ENCODE results near the gene CWC15. TPM values are rescaled to one million over a fixed set of nuclear protein-coding genes. Genes with fewer than 3 reads are reported as not detected.

The CWC15 gene
- total and polyA plus RNA-seq, 2 donors (not counting 3 experiments of a cell fraction or from before 2014, with no cell fraction given) = 16.9 to 72.0 TPM

DNA sequence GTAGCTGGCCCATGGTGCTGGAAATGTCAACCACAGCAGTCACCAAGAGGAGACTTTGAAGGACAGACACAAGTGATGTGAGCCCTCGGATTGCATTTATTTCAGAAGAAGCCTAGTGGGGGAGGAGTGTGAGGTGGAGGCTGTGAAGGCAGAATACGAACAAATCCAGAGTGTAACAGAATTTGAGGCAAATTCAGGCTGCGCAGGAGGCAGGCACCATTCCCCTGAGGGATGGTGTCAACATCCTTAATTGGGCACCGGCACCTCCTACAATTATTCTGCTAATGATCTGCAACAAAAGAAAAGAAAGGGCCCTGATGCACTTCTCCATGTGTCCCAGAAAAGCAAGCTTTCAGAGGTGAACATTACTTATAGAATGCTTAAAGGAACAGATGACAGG lies 32.2 kb downstream of the CWC15 start:
- DNase-seq (ENCODE audit: low read depth, low spot score) (no peak), FAIRE-seq (no peak)
- H3K36me3 ChIP-seq (ENCODE audit: control insufficient read depth in 2 of 2, extremely low read depth in 1 of 2, insufficient read depth in 2 of 2, low read length in 2 of 2) = no peaks in the 10 kb centered on the region
- ChIA-PET CTCF (no interaction called here), POLR2A (no interaction called here)
- H3K4me2 ChIP-seq (ENCODE audit: insufficient read depth, low read length) = no peak overlapping the region
- H3K9me3 ChIP-seq (replicated peaks; ENCODE audit: control insufficient read depth, insufficient read depth, low read length) = no peaks in the 10 kb centered on the region
- intact Hi-C loops (cut with micrococcal nuclease) (no loop called here), dilution Hi-C loops (cut with MboI; ENCODE audit: extremely low pct_ligation_motif_present, low sequenced_read_pairs) (no loop called here)
- H2AFZ ChIP-seq (ENCODE audit: low read depth, low read length) = no peak overlapping the region
- H3K27ac ChIP-seq (ENCODE audit: insufficient read depth, low read depth, low read length) = no peak overlapping the region
- no TSS peak for BruUV-seq (replicated peaks)
- H3K4me3 ChIP-seq (replicated peaks in 1 of 3; ENCODE audit: insufficient read depth in 1 of 3, low read depth in 1 of 3, low read length in 3 of 3) = no peak overlapping the region
- no peaks in the 10 kb centered on the region for H3K79me2 ChIP-seq (ENCODE audit: control insufficient read depth, insufficient read depth, low read length)
- peaks cover 13% of the 10 kb centered on the region for H3K4me1 ChIP-seq (ENCODE audit: control insufficient read depth, extremely low read depth, insufficient read depth, low read length)
- no peaks in the 10 kb centered on the region for H3K27me3 ChIP-seq (ENCODE audit: control insufficient read depth in 2 of 2, insufficient read depth in 2 of 2, low read length in 2 of 2)
- TF ChIP-seq POLR2AphosphoS5 (IDR thresholded peaks at IDR 0.05; ENCODE audit: insufficient read depth, low read depth, low read length) = no peak
- TF ChIP-seq FOS (IDR thresholded peaks at IDR 0.05; ENCODE audit: borderline replicate concordance, insufficient read depth, low read length) = no peak
- TF ChIP-seq, protein P1, sequence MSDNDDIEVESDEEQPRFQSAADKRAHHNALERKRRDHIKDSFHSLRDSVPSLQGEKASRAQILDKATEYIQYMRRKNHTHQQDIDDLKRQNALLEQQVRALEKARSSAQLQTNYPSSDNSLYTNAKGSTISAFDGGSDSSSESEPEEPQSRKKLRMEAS (IDR thresholded peaks at IDR 0.05; ENCODE audit: insufficient read depth, insufficient read length) = no peak
- TF ChIP-seq POLR2A (IDR thresholded peaks at IDR 0.05; ENCODE audit: low read depth, low read length) = no peak
- TF ChIP-seq JUN (IDR thresholded peaks at IDR 0.05; ENCODE audit: borderline replicate concordance, insufficient read depth, insufficient read length, low read depth) = no peak
- no peak for TF ChIP-seq GATA2 (IDR thresholded peaks at IDR 0.05; ENCODE audit: insufficient read depth, insufficient read length, low read depth, low read length)
- TF ChIP-seq, protein P2, sequence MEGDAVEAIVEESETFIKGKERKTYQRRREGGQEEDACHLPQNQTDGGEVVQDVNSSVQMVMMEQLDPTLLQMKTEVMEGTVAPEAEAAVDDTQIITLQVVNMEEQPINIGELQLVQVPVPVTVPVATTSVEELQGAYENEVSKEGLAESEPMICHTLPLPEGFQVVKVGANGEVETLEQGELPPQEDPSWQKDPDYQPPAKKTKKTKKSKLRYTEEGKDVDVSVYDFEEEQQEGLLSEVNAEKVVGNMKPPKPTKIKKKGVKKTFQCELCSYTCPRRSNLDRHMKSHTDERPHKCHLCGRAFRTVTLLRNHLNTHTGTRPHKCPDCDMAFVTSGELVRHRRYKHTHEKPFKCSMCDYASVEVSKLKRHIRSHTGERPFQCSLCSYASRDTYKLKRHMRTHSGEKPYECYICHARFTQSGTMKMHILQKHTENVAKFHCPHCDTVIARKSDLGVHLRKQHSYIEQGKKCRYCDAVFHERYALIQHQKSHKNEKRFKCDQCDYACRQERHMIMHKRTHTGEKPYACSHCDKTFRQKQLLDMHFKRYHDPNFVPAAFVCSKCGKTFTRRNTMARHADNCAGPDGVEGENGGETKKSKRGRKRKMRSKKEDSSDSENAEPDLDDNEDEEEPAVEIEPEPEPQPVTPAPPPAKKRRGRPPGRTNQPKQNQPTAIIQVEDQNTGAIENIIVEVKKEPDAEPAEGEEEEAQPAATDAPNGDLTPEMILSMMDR (IDR thresholded peaks at IDR 0.05; ENCODE audit: extremely low read depth in 1 of 2, insufficient read depth in 1 of 2, low read depth in 1 of 2, low read length in 2 of 2) = no peak
- no peak for TF ChIP-seq MYC (IDR thresholded peaks at IDR 0.05; ENCODE audit: low read depth, low read length)
- TF ChIP-seq EZH2 (IDR thresholded peaks at IDR 0.05; ENCODE audit: borderline replicate concordance, low read depth, low read length, severe bottlenecking) = no peak
- H3K9ac ChIP-seq (replicated peaks; ENCODE audit: extremely low read depth, insufficient read depth, low read length) = no peak overlapping the region
- no peaks in the 10 kb centered on the region for H3K9me1 ChIP-seq (replicated peaks; ENCODE audit: control insufficient read depth, extremely low read depth, insufficient read depth, low read length)
- H4K20me1 ChIP-seq (replicated peaks; ENCODE audit: control insufficient read depth, extremely low read depth, insufficient read depth, low read length) = no peaks in the 10 kb centered on the region

Data from endothelial cell of umbilical vein (primary cell).